Esophagus mucosa (tissue), 1 donor: ENCODE results near the gene CNOT6L. TPM values are rescaled to one million over a fixed set of nuclear protein-coding genes. Genes with fewer than 3 reads are reported as not detected.
"Not testable (repeated sequence)": the region's sequence is repeated elsewhere in the genome, so short reads cannot be mapped to it uniquely, and the experiment has no call there.

Source experiments
- ATAC-seq: fragments of 200-7000 bp; cut with Tn5 transposase; one replicate; pipeline ENCODE4 v1.9.1; 2020
- total RNA-seq: library from RNA; stranded (reverse); gene quantifications from one replicate; pipeline ENCODE4 v1.2.4, GENCODE V29; 2023
- donor health status: DM: yes; HTN: yes; CAD: no.

CNOT6L gene
- total RNA-seq, 1 donor from 2014 or later, result 30.9 TPM

DNA sequence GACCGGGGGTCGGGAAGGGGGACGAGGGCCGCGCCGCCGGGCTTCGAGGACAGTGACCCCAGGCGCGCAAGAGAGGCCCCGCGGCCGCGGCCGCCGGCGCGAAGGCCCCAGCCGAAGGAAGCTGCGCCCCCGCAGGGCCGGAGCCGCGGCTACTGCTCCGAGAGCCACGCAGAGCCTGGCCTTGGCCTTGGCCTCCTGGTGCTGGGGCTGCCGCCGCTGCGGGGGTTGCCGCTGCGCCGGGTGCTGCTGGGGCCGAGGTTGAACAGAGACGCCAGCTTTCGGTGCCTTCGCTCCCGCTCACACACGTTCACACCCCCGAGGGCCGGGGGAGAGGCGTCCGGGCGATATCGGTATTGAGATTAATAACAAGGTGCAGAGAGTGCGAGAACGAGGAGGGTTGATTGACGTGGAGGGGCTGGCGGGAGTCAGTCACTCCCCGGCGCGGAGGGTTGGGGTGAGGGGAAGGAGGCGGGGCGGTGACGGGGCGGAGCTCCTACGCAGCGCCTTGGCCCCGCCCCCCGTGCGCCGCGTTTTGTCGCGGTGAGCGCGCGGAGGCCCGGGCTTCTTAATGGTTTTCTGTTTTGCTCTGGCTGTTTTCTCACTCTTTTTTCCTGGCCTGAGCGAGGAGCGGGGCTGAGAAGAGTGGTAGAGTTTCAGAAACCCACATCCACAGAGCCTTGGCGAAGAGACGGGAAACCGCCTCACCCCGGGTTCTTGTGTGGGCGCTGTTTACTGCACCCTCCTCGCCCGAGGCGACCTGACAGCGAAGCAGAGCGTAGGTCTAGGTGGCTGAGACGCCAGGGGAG, 878 bp upstream of the CNOT6L start:
- ATAC-seq, result peak; percentile 92

DNA sequence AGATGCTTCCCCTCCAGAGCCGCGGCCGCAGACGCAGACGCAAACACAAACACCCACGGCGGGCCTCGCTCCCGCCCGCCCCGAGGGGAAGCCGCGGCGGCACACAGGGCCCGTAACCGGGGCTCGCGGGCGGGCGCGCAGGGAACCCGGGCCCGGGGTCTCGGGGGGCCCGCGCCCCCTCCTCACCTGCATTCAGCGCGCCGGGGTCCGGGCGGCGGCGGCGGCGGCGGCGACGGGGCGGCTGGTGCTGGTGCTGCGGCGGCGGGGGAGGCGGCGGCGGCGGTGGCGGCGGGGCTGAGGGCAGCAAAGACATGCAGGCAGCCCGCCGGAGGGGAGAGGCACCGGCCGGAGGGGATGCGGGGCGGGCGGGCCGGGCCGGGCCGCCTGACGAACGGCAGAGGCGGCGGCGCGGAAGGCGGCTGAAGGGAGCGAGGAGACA, 255 bp upstream of the CNOT6L start:
- peak; percentile 0 for ATAC-seq

DNA sequence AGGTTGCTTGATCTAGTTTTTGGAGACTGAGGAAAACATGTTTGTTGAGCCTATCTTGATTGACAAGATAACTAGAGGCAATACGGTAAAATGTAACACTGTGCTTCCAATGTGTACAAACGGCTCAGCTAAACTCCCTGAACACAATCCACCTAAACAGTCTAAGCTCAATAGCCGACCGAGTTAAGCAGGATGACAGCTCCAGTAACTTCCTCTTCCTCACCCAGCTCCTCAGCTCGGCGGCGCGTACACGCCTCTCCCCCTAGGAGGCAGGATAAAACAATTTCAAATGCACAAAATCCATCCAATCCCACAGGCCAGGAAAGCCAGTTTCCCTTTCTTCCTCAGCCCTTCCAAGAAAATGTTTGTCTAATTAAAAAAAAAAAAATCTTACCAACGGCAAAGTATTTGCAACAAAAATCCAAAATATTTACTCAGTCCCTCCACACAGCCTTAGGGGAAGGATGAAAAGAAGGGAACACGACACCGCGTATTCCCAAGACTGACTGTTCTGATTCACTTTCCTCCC, 1.0 kb downstream of the CNOT6L start:
- peak; percentile 75 for ATAC-seq

DNA sequence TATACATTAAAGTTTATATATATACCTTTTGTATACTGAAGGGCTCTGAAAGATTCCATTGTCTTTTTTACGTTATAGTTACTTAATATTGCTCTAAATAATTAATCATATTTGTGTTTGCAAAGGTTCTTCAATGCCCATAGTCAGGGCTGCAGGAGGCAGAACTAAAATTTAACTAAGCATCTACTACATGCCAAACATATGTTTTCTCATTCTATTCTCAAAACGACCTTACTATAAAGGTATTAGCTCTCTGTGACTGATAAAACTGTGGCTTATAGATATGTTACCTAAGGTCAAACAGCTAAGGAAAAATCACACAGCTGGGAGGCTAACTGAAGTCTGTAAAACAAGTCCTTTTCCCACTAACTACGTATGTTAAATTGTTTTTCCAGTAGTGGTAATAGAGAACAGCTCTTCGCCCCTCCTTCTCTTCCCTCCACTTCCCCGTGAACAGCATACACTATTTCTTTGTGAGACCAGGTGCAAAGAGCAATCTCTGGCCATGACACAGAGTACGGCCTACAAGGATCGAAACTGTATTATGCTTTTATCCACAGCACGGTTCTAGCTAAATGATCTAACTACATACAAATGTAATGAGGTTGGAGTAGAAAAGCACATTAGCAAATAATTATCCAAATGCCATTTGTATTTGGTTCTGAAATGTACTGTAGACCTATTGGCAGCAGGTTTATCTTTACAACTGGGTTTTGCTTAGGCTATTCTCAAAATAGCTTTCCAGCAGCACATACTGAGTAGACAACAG, 1.7 kb downstream of the CNOT6L start:
- no peak for ATAC-seq

DNA sequence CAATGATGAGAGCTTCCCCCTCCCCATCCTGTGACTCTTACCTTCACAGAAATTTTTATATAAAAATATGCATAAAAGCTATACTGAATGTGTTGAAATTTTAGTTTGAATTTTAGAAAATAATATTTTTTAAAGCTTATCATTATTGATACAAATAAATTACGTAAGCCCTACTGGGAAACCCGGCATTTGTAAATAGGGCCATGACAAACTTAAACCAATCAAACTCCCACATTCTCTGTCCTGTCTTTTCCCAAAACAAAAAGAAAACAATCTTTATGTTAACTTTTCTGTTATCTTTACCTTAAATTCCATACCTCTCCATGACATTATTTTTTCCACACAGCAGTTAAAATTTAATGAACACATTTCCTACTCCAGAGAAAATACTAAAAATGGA, 2.6 kb downstream of the CNOT6L start:
- no peak for ATAC-seq

DNA sequence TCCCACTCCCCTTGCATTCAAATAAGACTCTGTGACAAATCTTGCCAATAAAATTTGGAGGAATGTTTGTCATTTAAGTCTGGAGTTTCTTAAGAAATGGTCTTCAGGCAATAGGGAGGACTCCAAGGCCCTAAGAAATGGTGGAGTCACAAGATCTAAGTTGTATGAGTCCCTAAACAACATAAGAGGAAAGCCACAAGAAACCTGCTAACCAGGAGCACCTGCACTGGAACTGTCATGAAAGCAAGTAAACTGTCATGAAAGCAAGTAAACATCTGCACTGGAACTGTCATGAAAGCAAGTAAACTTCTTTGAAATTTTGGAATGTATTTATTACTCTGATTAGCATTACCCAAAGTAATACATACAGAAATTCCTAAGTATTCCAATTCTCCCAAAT, 3.5 kb downstream of the CNOT6L start:
- ATAC-seq, result no peak

DNA sequence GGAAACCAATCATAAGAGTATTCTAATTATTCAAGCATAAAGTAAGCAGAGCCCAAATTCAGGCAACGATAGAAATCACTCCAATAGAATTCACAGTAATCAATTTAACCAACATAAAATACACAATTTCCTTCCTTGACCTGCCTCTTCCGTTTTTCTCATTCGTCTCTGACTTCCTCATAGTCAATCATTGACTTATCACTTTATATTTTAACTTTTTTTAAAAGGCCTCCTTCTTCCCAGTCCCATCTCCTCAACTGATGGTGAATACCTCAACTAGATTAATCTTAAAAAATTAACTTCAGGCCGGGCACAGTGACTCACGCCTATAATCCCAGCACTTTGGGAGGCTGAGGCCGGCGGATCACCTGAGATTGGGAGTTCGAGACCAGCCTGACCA, 13.3 kb downstream of the CNOT6L start:
- ATAC-seq, result no peak

DNA sequence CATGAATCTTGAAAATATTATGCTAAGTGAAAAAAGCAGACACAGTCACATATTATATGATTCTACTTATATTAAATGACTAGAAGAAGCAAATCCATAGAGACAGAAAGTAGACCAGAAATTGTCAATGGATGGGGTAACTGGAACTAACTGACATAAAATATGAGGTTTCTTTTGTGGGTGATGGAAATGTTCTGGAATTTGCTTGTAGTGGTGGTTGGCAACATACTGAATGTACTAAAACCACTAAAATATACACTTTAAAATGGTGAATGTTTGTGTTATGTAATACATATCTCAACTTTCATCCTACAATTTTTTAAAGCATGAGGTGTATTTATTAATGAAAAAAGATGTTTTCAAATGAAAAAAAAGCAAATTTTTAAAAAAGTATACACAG, 14.7 kb downstream of the CNOT6L start:
- ATAC-seq, result no peak

DNA sequence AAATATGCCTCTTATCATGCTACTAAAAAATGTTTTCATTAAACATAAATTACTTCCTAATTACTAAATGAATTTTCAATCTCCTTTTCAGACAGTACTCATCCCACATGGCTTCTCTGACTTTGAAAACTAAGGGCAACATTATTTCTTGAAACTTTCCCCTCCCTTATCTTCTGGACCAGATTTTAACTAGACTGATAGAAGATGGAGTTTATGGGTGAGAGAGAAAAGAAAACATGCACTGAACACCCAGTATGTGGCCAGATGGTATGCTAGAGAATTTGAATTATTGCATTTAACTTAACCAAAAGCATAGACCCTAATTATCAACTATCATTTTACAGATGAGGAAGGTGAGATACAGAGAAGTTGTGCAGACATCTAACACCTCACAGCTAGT, 16.8 kb downstream of the CNOT6L start:
- no peak for ATAC-seq

DNA sequence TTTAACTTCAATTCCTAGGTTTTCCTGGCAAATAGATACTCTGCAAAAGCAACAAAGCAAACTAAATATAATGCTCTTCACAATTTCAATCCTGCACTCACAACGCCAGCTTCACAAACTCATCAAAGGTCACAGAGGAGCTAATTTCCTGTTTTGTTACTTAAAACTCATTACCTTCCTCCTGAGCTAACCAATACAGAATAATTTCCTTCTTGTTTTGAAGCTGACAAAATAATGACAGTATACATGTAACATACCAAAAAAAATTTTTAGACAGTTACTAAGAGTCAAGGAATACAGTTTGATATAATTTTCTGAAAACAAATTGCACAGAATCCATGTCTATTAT, 17.9 kb downstream of the CNOT6L start:
- ATAC-seq, result no peak

DNA sequence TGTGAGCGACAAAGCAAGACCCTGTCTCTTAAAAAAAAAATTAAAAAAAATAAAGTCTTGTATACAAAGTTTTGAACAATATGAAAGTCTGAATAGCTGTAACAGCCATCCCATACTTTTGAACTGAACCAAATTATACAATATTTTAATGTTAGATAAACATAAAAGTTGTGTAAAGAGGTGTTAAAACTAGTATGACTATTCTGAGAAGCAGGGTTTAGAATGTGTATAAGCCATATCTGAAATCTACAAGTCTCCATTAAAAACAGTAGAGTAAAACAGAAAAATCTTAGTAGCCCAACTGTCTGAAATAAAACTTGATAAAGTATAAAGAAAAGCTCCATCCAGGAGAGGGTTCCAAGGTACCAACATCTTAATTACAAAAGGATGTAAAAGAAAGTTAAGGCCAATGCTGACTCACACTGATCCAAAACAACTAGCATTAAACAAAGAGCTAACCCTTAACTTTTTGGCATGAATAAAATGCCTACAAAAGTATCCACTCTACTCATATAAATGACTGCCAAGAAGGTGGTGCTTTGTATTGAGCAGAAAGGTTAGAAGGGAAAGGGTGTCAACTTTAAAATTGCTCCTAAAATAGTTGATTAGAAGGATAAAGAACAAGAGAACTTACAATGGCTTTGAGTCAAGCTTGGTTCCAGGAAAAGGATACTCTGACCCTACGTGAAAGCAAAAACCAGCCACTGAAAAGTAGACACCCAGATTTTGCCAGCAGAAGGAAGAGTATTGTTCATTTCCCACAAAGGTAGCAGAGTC, 18.5 kb downstream of the CNOT6L start:
- ATAC-seq, result peak; percentile 42

DNA sequence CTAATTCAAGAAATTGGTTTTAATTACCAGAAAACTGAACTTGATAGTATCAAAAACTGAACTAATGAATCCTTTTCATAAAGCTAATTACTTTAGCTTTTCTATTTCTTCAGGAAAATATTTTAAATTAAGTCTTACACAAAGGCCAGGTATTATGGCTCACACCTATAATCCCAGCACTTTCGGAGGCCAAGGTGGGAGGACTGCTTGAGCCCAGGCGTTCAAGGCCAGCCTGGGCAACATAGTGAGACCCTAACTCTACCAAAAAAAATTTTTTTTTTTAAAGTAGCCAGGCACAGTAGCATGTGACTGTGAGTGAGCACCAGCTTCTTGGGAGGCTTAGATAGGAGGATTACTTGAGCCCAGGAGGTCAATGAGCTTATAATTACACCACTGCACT, 19.1 kb downstream of the CNOT6L start:
- no peak for ATAC-seq

DNA sequence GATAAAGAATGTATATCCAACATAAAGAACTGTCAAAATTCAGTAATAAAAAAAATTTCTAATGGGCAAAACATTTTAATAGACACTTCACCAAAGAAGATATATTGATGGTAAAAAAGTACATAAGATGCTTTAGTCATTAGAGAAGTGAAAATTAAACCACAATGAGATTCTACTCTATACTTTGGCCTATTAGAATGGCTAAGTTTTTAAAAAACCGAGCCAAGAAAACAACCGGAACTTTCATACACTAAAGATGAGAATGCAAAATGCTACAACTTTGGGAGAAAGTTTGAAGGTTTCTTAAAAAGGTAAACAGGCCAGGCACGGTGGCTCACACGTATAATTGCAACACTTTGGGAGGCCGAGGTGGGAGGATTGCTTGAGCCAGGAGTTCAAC, 20.8 kb downstream of the CNOT6L start:
- ATAC-seq, result no peak

DNA sequence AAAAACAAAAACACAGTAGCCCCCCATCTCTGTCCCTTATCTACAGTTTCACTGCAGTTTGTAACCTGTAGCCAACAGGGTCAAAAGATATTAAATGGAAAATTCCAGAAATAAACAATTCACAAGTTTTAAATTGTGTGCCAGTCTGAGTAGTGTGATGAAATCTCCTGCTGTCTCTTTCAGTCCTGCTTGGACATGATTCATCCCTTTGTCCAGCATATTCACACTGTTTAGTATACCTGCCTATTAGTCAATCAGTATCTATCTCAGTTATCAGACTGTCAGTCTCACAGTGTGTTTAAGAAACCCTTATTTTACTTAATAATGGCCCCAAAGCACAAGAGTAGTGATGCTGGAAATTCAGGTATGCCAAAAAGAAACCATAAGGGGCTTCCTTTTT, 21.9 kb downstream of the CNOT6L start:
- ATAC-seq, result peak; percentile 73

DNA sequence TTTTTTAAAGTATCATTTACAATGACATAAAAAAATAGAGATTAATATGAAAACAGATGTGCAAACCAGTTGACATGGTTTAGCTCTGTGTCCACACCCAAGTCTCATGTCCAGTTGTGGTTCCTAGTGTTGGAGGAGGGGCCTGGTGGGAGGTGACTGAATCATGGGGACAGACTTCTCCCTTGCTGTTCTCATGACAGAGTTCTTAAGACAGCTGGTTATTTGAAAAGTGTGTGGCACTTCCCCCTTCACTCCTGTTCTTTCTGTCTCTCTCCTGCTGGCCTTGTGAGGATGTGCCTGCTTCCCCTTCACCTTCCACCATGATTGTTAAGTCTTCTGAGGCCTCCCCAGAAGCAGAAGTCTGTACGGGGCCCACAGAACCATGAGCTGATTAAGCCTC, 23.8 kb downstream of the CNOT6L start:
- no peak for ATAC-seq

DNA sequence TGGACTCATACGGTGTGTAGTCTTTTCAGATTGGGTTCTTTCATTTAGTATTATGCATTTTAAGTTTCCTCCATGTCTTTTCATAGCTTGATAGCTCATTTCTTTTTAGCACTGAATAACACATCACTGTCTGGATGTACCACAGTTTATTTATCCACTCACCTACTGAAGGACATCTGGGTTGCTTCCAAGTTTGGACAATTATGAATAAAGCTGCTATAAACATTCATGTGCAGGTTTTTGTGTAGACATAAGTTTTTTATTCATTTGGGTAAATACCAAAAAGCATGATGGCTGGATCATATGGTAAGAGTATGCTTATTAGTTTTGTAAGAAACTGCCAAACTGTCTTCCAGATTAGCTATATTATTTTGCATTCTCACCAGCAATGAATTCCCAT, 29.0 kb downstream of the CNOT6L start:
- no peak for ATAC-seq

DNA sequence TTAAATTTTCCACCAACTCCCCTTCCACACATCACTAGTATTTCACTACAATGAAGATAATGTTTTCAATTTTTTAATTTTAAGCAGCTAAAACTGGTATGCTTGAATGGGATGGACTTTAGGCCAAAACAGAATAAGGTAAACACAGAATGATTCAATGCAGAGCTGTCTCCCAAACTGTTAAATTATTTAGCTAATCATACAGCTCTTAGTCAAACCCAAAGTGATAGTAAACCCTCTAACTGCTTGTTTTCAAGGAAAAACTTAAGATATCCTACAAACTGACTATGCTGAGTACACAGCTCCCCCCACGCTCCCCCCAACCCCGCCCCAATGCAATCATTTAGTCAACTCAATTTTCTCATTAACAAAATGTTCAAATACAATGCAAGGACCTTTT, 30.2 kb downstream of the CNOT6L start:
- no peak for ATAC-seq

DNA sequence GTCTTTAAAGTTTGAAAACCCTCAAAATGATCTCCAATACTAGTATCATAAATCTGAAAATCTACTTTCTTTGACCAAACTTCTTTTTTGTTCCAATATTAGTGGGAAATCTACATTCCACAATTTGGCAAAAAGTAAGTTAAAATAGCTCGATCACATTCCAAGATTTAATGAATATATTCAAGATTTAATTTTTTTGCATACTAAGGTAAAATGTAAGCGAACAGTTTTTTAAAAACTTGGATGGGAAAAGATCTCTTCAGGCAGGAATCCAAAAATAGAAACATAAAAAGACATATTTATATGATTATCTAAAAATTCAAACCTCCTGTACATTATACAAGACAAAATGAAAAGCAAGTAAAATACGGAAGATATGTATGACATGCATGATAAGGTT, 31.2 kb downstream of the CNOT6L start:
- no peak for ATAC-seq

DNA sequence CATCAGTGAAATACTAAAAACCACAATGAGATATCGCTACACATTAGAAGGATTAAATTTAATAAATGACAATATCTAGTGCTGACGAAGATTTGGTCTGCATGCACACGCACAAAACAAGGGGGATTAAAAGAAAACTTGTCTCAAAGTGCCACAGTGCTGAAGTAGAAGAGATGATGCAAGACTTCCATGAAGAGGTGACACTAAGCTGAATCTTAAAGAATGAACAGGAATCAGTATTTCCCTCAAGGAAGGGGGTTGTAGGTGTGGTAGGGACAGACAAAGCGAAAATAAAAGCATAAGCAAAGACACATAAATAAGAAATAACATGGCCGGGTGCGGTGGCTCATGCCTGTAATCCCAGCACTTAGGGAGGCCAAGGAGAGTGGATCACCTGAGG, 33.5 kb downstream of the CNOT6L start:
- no peak for ATAC-seq

DNA sequence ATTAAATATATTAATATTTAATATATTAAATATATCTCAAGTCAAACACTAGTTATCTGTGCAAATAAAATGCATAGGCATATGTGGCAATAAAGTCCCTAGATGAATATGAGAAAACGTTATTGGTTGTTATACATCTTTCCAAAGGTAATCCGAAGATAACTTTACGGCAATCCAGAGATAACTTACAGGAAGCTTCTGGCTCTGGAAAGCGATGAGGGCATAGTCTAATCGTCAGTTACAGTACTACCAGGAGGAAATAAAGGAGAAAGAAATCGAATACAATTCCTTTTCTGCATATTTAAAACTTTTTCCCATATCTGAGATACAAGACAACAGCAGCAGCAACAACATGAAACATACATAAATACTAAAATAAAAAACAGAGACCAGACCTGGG, 35.3 kb downstream of the CNOT6L start:
- ATAC-seq, result no peak

DNA sequence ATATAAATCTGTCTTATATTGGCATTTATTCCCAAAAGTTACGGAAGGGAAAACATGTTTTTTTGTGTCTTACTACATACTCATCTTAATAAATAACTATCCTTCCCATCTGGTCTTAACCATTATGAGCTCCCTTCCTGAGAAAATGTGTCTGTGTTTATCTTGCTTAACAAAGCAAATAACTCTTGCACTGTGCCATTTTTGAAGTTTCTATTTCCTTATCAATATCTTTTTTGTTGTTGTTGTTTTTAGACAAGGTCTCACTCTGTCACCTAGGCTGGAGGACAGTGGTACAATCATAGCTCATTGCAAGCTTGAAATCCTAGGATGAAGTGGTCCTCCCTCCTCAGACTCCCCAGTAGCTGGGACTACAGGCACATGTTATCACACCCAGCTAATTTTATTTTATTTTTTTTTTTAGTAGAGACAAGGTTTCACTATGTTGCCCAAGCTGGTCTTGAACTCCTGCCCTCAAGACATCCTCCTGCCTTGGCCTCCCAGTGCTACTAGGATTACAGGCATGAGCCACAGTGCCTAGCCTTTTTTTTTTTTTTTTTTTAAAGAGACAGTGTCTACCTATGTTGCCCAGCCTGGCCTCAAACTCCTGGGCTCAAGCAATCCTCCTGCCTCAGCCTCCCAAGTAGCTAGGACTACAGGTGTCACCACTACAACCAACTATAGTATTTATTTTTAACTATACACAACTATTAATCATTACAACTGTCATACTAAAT, 36.9 kb downstream of the CNOT6L start:
- no peak for ATAC-seq

DNA sequence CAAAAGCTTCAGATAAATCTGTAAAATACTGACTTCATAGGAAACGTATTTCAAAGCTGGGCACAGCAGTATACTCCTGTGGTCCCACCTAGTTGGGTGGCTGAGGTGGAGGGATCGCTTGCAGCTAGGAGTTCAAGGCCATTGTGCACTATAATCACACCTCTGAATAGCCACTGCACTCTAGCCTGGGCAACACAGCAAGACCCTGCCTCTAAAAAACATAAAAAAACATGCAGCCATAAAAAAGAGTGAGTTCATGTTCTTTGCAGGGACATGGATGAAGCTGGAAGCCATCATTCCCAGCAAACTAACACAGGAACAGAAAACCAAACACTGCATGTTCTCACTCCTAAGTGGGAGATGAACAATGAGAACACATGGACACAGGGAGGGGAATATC, 38.4 kb downstream of the CNOT6L start:
- ATAC-seq, result not testable (repeated sequence)
